Ishikawa (cell line): ENCODE data around the gene VGLL1.

Experiments
- CREB1 ChIP-seq: IDR thresholded peaks from 2 replicates; pipeline ENCODE4 v1.6.1; 2012; ENCODE audit warnings: low read depth
- EGR1 ChIP-seq: IDR thresholded peaks from 2 replicates; pipeline ENCODE4 v1.6.1; 2012
- EP300 ChIP-seq: IDR thresholded peaks from 2 replicates; pipeline ENCODE4 v1.6.1; 2012; ENCODE audit warnings: borderline replicate concordance
- FOXM1 ChIP-seq: IDR thresholded peaks from 2 replicates; pipeline ENCODE4 v1.6.1; 2012; ENCODE audit warnings: low read depth, borderline replicate concordance
- RAD21 ChIP-seq: IDR thresholded peaks from 2 replicates; pipeline ENCODE4 v1.6.1; 2012; ENCODE audit warnings: low read depth
- TAF1 ChIP-seq: IDR thresholded peaks from 2 replicates; pipeline ENCODE4 v1.6.1; 2012; ENCODE audit warnings: low read depth, mild to moderate bottlenecking
- TCF12 ChIP-seq: IDR thresholded peaks from 2 replicates; pipeline ENCODE4 v1.6.1; 2012; ENCODE audit warnings: low read depth
- TEAD4 ChIP-seq: IDR thresholded peaks from 2 replicates; pipeline ENCODE4 v1.6.1; 2012
- YY1 ChIP-seq: IDR thresholded peaks from 2 replicates; pipeline ENCODE4 v1.6.1; 2012; ENCODE audit warnings: low read depth
- TF ChIP-seq, protein P1 (sequence below): IDR thresholded peaks from 2 replicates; pipeline ENCODE4 v1.6.1; 2012
- TF ChIP-seq, protein P2 (sequence below): IDR thresholded peaks from 2 replicates; pipeline ENCODE4 v1.6.1; 2012; ENCODE audit warnings: low read depth, mild to moderate bottlenecking

DNA sequence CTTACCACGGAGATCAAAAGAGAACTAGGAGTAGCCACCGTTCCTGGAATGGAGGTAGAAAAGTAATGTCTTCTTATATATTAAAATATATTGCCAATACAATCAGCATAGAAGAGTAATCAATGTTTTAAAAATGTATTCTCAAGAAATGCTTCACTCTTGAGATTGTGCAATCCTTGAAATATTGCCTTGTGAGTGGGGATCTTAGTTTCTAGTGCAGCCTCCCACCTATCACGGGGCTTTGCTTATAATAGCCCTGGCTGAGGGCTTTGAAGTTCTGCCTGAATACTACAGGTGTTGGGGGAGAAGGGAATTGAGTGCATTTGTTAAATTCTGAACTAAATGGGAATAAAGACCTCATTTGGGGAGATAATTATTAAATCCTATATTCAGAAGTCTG, 55.5 kb downstream of the VGLL1 start:
- TF ChIP-seq TEAD4 (no peak), YY1 (no peak), TAF1 (no peak), EP300 (no peak), FOXM1 (no peak), EGR1 (no peak), RAD21 (no peak), TCF12 (no peak), CREB1 (no peak)
- TF ChIP-seq, protein P1, sequence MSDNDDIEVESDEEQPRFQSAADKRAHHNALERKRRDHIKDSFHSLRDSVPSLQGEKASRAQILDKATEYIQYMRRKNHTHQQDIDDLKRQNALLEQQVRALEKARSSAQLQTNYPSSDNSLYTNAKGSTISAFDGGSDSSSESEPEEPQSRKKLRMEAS, result no peak
- TF ChIP-seq, protein P2, sequence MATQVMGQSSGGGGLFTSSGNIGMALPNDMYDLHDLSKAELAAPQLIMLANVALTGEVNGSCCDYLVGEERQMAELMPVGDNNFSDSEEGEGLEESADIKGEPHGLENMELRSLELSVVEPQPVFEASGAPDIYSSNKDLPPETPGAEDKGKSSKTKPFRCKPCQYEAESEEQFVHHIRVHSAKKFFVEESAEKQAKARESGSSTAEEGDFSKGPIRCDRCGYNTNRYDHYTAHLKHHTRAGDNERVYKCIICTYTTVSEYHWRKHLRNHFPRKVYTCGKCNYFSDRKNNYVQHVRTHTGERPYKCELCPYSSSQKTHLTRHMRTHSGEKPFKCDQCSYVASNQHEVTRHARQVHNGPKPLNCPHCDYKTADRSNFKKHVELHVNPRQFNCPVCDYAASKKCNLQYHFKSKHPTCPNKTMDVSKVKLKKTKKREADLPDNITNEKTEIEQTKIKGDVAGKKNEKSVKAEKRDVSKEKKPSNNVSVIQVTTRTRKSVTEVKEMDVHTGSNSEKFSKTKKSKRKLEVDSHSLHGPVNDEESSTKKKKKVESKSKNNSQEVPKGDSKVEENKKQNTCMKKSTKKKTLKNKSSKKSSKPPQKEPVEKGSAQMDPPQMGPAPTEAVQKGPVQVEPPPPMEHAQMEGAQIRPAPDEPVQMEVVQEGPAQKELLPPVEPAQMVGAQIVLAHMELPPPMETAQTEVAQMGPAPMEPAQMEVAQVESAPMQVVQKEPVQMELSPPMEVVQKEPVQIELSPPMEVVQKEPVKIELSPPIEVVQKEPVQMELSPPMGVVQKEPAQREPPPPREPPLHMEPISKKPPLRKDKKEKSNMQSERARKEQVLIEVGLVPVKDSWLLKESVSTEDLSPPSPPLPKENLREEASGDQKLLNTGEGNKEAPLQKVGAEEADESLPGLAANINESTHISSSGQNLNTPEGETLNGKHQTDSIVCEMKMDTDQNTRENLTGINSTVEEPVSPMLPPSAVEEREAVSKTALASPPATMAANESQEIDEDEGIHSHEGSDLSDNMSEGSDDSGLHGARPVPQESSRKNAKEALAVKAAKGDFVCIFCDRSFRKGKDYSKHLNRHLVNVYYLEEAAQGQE, result no peak
